A673 (cell line): ENCODE results near the gene STX1A.

Experiments used
- CTCF ChIP-seq: fragments of 300-800, 200-600 bp; sonication (generic); conservative IDR thresholded peaks from 2 replicates; pipeline ENCODE4 v1.5.1; 2017; ENCODE audit warnings: low read depth, mild to moderate bottlenecking, antibody characterized with exemption, low read length, moderate library complexity, mixed read lengths
- EZH2 ChIP-seq: fragments of 200-600 bp; sonication (generic); IDR thresholded peaks from 2 replicates; pipeline ENCODE4 v1.6.1; 2017; ENCODE audit warnings: borderline replicate concordance, low read depth, mild to moderate bottlenecking, mixed read lengths, antibody characterized with exemption, low read length; ENCODE audit not compliant: poor library complexity, severe bottlenecking

GRCh38 chr7:73690646-73691045 is 28.8 kb downstream of the STX1A start:
- TF ChIP-seq EZH2, result no peak
- no peak for TF ChIP-seq CTCF
